Endothelial cell of umbilical vein (primary cell): ENCODE measurements around the gene GMEB2. TPM values are rescaled to one million over a fixed set of nuclear protein-coding genes. Genes with fewer than 3 reads are reported as not detected.

Experiments
- BruUV-seq: library from RNA; stranded (reverse); fragments of 400-500 nt; replicated peaks from 2 replicates; lab custom pipeline; 2021; lab: Mats Ljungman, UMichigan
- CTCF ChIA-PET: fragments of 300-600, 350-600 bp; sonication (Branson Sonifier 250); formaldehyde crosslinking; loops from one replicate; lab custom pipeline; 2021; ENCODE audit warnings: antibody characterized with exemption, inconsistent platforms; lab: Charles Lee
- POLR2A ChIA-PET: fragments of 300-600, 350-600 bp; sonication (Branson Sonifier 250); formaldehyde crosslinking; loops from one replicate; lab custom pipeline; 2021; ENCODE audit warnings: antibody characterized with exemption, inconsistent platforms; lab: Charles Lee
- DNase-seq: peaks from one replicate; pipeline ENCODE4 v3.0.0-alpha.2; 2011; ENCODE audit warnings: low read depth, low spot score
- FAIRE-seq: peaks from 2 replicates; lab custom pipeline; 2011; peaks lifted over from hg19 to GRCh38; lab: Jason Lieb, UNC
- H2AFZ ChIP-seq: 2 replicates; pipeline ENCODE4 v1.6.0; 2012; ENCODE audit warnings: low read depth, low read length, control low read depth, inconsistent platforms
- H3K27ac ChIP-seq: 2 replicates; pipeline ENCODE4 v1.5.1; 2011; ENCODE audit warnings: low read depth, mild to moderate bottlenecking, control low read depth, low read length, moderate library complexity; ENCODE audit not compliant: insufficient read depth
- H3K27me3 ChIP-seq, 2 experiments: 2 replicates each; pipeline versions ENCODE4 v1.6.0 to v1.6.1; 2011; ENCODE audit warnings: low read length in 2 of 2, mixed read lengths in 1 of 2; ENCODE audit not compliant: control insufficient read depth in 2 of 2, insufficient read depth in 2 of 2
- H3K36me3 ChIP-seq, 2 experiments: 2 replicates in 1 of 2; 3 replicates in 1 of 2; pipeline ENCODE4 v1.5.1; 2011; ENCODE audit warnings: low read length in 2 of 2, mild to moderate bottlenecking in 1 of 2, moderate library complexity in 1 of 2; ENCODE audit not compliant: control insufficient read depth in 2 of 2, insufficient read depth in 2 of 2; ENCODE audit errors: extremely low read depth in 1 of 2
- H3K4me1 ChIP-seq: 3 replicates; pipeline ENCODE4 v1.5.1; 2011; ENCODE audit warnings: mild to moderate bottlenecking, low read length; ENCODE audit not compliant: control insufficient read depth, insufficient read depth; ENCODE audit errors: extremely low read depth
- H3K4me2 ChIP-seq: 2 replicates; pipeline ENCODE4 v1.6.1; 2011; ENCODE audit warnings: low read length, control low read depth, mixed read lengths; ENCODE audit not compliant: insufficient read depth
- H3K4me3 ChIP-seq, 3 experiments: fragments of 200-600 bp in 1 of 3; sonication (generic), shearing (Covaris generic) in 1 of 3; replicated peaks in 1 of 3; 2 replicates each; pipeline ENCODE4 v1.5.1; 2011 to 2016; ENCODE audit warnings: control low read depth in 3 of 3, low read length in 3 of 3, mild to moderate bottlenecking in 2 of 3, inconsistent platforms in 1 of 3, low read depth in 1 of 3, moderate library complexity in 1 of 3; ENCODE audit not compliant: insufficient read depth in 1 of 3
- H3K79me2 ChIP-seq: 2 replicates; pipeline ENCODE4 v1.6.0; 2012; ENCODE audit warnings: low read length, inconsistent platforms; ENCODE audit not compliant: control insufficient read depth, insufficient read depth
- H3K9ac ChIP-seq: replicated peaks from 2 replicates; pipeline ENCODE3; 2011; ENCODE audit warnings: low read length, control low read depth; ENCODE audit not compliant: insufficient read depth; ENCODE audit errors: extremely low read depth
- H3K9me1 ChIP-seq: replicated peaks from 3 replicates; pipeline ENCODE4 v1.6.0; 2011; ENCODE audit warnings: mild to moderate bottlenecking, low read length; ENCODE audit not compliant: control insufficient read depth, insufficient read depth; ENCODE audit errors: extremely low read depth
- H3K9me3 ChIP-seq: replicated peaks from 2 replicates; pipeline ENCODE4 v1.5.1; 2012; ENCODE audit warnings: low read length, inconsistent platforms; ENCODE audit not compliant: control insufficient read depth, insufficient read depth
- H4K20me1 ChIP-seq: replicated peaks from 2 replicates; pipeline ENCODE3; 2011; ENCODE audit warnings: mild to moderate bottlenecking, low read length; ENCODE audit not compliant: control insufficient read depth, insufficient read depth; ENCODE audit errors: extremely low read depth
- CTCF ChIP-seq, 2 donors: IDR thresholded peaks; 1 replicate in 1 of 2; 2 replicates in 1 of 2; pipeline ENCODE4 v1.5.1; 2011; ENCODE audit warnings: low read length in 2 of 2, mild to moderate bottlenecking in 2 of 2, moderate library complexity in 2 of 2, control low read depth in 1 of 2, inconsistent platforms in 1 of 2, low read depth in 1 of 2; ENCODE audit not compliant: insufficient read depth in 1 of 2; ENCODE audit errors: extremely low read depth in 1 of 2
- EZH2 ChIP-seq: IDR thresholded peaks from 2 replicates; pipeline ENCODE4 v1.6.1; 2012; ENCODE audit warnings: borderline replicate concordance, low read depth, mild to moderate bottlenecking, moderate library complexity, low read length, inconsistent platforms; ENCODE audit not compliant: severe bottlenecking
- FOS ChIP-seq: IDR thresholded peaks from 2 replicates; pipeline ENCODE4 v1.6.1; 2011; ENCODE audit warnings: mild to moderate bottlenecking, low read length, moderate library complexity, borderline replicate concordance; ENCODE audit not compliant: insufficient read depth
- GATA2 ChIP-seq: IDR thresholded peaks from 2 replicates; pipeline ENCODE4 v1.7.0; 2011; ENCODE audit warnings: low read depth, mild to moderate bottlenecking, moderate library complexity, mixed read lengths, low read length; ENCODE audit not compliant: insufficient read length, insufficient read depth
- JUN ChIP-seq: IDR thresholded peaks from 2 replicates; pipeline ENCODE4 v1.6.1; 2011; ENCODE audit warnings: borderline replicate concordance, low read depth; ENCODE audit not compliant: insufficient read length, insufficient read depth
- MAX ChIP-seq: IDR thresholded peaks from 2 replicates; pipeline ENCODE4 v1.6.1; 2011; ENCODE audit not compliant: insufficient read depth, insufficient read length
- MYC ChIP-seq: IDR thresholded peaks from one replicate; pipeline ENCODE4 v1.6.1; 2011; ENCODE audit warnings: mild to moderate bottlenecking, low read depth, low read length
- POLR2A ChIP-seq: IDR thresholded peaks from 2 replicates; pipeline ENCODE4 v1.6.1; 2012; ENCODE audit warnings: low read depth, mild to moderate bottlenecking, control low read depth, low read length
- POLR2AphosphoS5 ChIP-seq: IDR thresholded peaks from 2 replicates; pipeline ENCODE4 v1.6.1; 2012; ENCODE audit warnings: low read depth, mild to moderate bottlenecking, control low read depth, low read length, moderate library complexity; ENCODE audit not compliant: insufficient read depth
- dilution Hi-C: fragments of 300-500 bp; cut with MboI; formaldehyde crosslinking; loops from one replicate; pipeline ENCODE4 v1.15.0; 2019; ENCODE audit warnings: low sequenced_read_pairs; ENCODE audit not compliant: extremely low pct_ligation_motif_present
- intact Hi-C: fragments of 100-400 bp; cut with micrococcal nuclease; formaldehyde crosslinking; loops from one replicate; pipeline ENCODE4 v1.10.0; 2022
- polyA plus RNA-seq, 4 experiments: library from polyadenylated mRNA; depleted of rRNA in 3 of 4; stranded (reverse) in 3 of 4; unstranded in 1 of 4; fragments of >200 nt; gene quantifications; 2 replicates each; pipeline versions ENCODE4 v1.2.1 to v1.2.3, GENCODE V29; 2011 to 2012; ENCODE audit warnings: missing spikeins in 1 of 4
- total RNA-seq: library from RNA; stranded (reverse); gene quantifications from 2 replicates; pipeline ENCODE4 v1.2.3, GENCODE V29; 2021

Gene GMEB2
- total and polyA plus RNA-seq, 2 donors (not counting 3 experiments of a cell fraction or from before 2014, with no cell fraction given) = 12.7 to 14.1 TPM

- TF ChIP-seq FOS (no peak), MAX (no peak), EZH2 (no peak), JUN (no peak), POLR2AphosphoS5 (no peak), POLR2A (no peak), MYC (no peak), CTCF (IDR thresholded peaks at IDR 0.05; ENCODE audit: extremely low read depth in 1 of 2, insufficient read depth in 1 of 2, low read depth in 1 of 2, low read length in 2 of 2) (no peak), GATA2 (no peak)
- Histone ChIP-seq H3K27ac (no peak overlapping the region), H2AFZ (no peak overlapping the region), H3K79me2 (no peaks in the 10 kb centered on the region), H3K36me3 (peaks cover 4 to 18% of the 10 kb centered on the region in 2 experiments), H3K27me3 (no peaks in the 10 kb centered on the region), H3K4me2 (no peak overlapping the region), H3K9ac (no peak overlapping the region), H4K20me1 (no peaks in the 10 kb centered on the region), H3K9me3 (no peaks in the 10 kb centered on the region), H3K4me1 (no peaks in the 10 kb centered on the region), H3K9me1 (no peaks in the 10 kb centered on the region), H3K4me3 (no peak overlapping the region)
- dilution Hi-C loops (no loop called here), intact Hi-C loops (loop anchor here (10.0 kb wide), 1 partner anchor 435 kb away; no protein-coding TSS in a partner anchor)
- CTCF ChIA-PET = interaction anchor here (1.2 kb wide), 1 partner anchor 18 kb away, joined by 3 read pairs; no protein-coding TSS in a partner anchor
- POLR2A ChIA-PET = no interaction called here
- no peak for DNase-seq
- no TSS peak for BruUV-seq
- FAIRE-seq = no peak
Observed at GRCh38 chr20:63599396-63600050, 27.4 kb downstream of the GMEB2 start.
